ENCODE results near the gene RET.

Gene RET

GRCh38 chr10:43064331-43065075, 12.4 kb upstream of the RET start:
- no peak for DNase-seq

GRCh38 chr10:43065234-43065633, 11.6 kb upstream of the RET start:
- no peak for DNase-seq

- no peak for DNase-seq
These were observed 11.1 kb upstream of the RET start for GRCh38 chr10:43065761-43066160.

- DNase-seq: no peak
These were observed 10.4 kb upstream of the RET start for GRCh38 chr10:43066481-43066880.

- DNase-seq: no peak
These were observed 9.3 kb upstream of the RET start for GRCh38 chr10:43067391-43068135.

- DNase-seq: no peak
These were observed 8.8 kb upstream of the RET start for GRCh38 chr10:43068136-43068395.

- DNase-seq: no peak
These were observed 8.2 kb upstream of the RET start for GRCh38 chr10:43068471-43069210.

- DNase-seq: no peak
These were observed 7.7 kb upstream of the RET start for GRCh38 chr10:43069211-43069515.

- no peak for DNase-seq
These were observed 7.3 kb upstream of the RET start for GRCh38 chr10:43069579-43069978.

GRCh38 chr10:43070121-43071085, 6.5 kb upstream of the RET start:
- no peak for DNase-seq

- DNase-seq: no peak
These were observed 4.8 kb upstream of the RET start for GRCh38 chr10:43071865-43072650.

GRCh38 chr10:43073191-43073590, 3.7 kb upstream of the RET start:
- no peak for DNase-seq

GRCh38 chr10:43073721-43074120, 3.1 kb upstream of the RET start:
- no peak for DNase-seq

GRCh38 chr10:43074409-43074808, 2.5 kb upstream of the RET start:
- no peak for DNase-seq

GRCh38 chr10:43074827-43075611, 1.9 kb upstream of the RET start:
- no peak for DNase-seq

GRCh38 chr10:43075612-43076003, 1.3 kb upstream of the RET start:
- no peak for DNase-seq

- DNase-seq: no peak
These were observed 476 bp upstream of the RET start for GRCh38 chr10:43076311-43076875.

GRCh38 chr10:43077421-43078171, 727 bp downstream of the RET start:
- no peak for DNase-seq

GRCh38 chr10:43078175-43078985, 1.5 kb downstream of the RET start:
- DNase-seq: no peak

GRCh38 chr10:43078986-43079273, 2.1 kb downstream of the RET start:
- no peak for DNase-seq

All from NCI-H2171 (cell line).